Liver (tissue), 3 donors: ENCODE measurements around the gene BRI3BP.

ENCODE experiments used
- EGR1 ChIP-seq, 2 donors: IDR thresholded peaks; 2 replicates each; pipeline ENCODE4 v1.6.1; 2016 to 2018; ENCODE audit warnings: antibody characterized with exemption in 2 of 2, low read depth in 2 of 2
- FOXA1 ChIP-seq: IDR thresholded peaks from 2 replicates; pipeline ENCODE4 v1.6.1; 2016; ENCODE audit warnings: antibody characterized with exemption
- HNF4G ChIP-seq: IDR thresholded peaks from 2 replicates; pipeline ENCODE4 v1.6.1; 2016; ENCODE audit warnings: antibody characterized with exemption
- JUND ChIP-seq, 2 donors: IDR thresholded peaks; 2 replicates each; pipeline ENCODE4 v1.6.1; 2016; ENCODE audit warnings: antibody characterized with exemption in 2 of 2
- NR2F2 ChIP-seq: IDR thresholded peaks from 2 replicates; pipeline ENCODE4 v1.6.1; 2016; ENCODE audit warnings: antibody characterized with exemption
- RAD21 ChIP-seq, 2 donors: IDR thresholded peaks; 2 replicates each; pipeline ENCODE4 v1.6.1; 2016; ENCODE audit warnings: antibody characterized with exemption in 2 of 2, mild to moderate bottlenecking in 2 of 2
- SP1 ChIP-seq: IDR thresholded peaks from 2 replicates; pipeline ENCODE4 v1.6.1; 2018; ENCODE audit warnings: antibody characterized with exemption, mild to moderate bottlenecking
- TAF1 ChIP-seq: conservative IDR thresholded peaks from 2 replicates; pipeline ENCODE4 v1.6.1; 2016; ENCODE audit warnings: antibody characterized with exemption, mild to moderate bottlenecking
- YY1 ChIP-seq: IDR thresholded peaks from 2 replicates; pipeline ENCODE4 v1.6.1; 2016; ENCODE audit warnings: antibody characterized with exemption, mild to moderate bottlenecking
- TF ChIP-seq, protein P1 (sequence below): fragments of 150-350 bp; IDR thresholded peaks from 2 replicates; pipeline ENCODE4 v1.5.1; 2017; ENCODE audit warnings: improper control_type of control experiment, low read depth, low read length; ENCODE audit not compliant: missing input control
- TF ChIP-seq, protein P2 (sequence below): IDR thresholded peaks from 2 replicates; pipeline ENCODE4 v1.6.1; 2016; ENCODE audit warnings: antibody characterized with exemption, mild to moderate bottlenecking
- TF ChIP-seq, protein P3 (sequence below): IDR thresholded peaks from 2 replicates; pipeline ENCODE4 v1.6.1; 2016; ENCODE audit warnings: antibody characterized with exemption
- TF ChIP-seq, protein P4 (sequence below): IDR thresholded peaks from 2 replicates; pipeline ENCODE4 v1.6.1; 2016; ENCODE audit warnings: antibody characterized with exemption
- donor health status: healthy.
- donor health status: healthy.

DNA sequence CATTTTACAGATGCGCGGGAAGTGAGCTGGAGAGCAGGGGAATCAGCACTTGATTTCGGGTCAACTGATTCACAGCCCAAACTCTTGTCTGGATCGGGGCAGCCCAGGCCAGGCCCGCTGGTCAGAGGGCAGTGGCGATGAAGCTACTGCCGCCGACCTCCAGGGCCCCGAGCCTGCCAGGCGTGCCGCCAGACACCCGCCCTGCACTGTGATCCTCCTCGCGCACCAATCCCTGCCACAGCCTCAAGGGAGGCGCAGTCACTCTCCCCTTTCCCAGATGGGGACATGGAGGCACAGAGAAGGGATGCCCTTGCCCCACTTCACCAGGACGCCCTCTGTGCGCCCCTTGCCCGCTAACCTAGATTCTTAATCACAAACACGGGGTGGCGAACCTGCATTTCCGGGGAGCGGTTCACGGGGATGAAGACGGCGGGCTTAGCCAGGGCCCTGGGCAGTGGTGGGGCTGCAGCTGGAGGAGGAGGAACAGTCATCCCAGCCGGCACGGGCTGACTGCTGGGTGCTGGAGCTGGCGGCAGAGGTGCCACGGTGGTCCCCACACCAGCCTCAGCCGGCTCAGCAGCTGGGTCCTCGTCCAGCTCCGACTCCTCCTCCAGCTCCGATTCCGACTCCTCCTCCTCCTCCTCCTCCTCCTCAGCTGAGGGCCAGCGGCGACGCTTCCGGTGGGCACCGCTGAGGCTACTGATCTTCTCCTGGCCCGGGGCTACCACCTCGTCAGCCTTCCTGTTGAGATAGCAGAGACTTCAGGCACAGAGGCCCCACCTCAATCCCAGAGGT is 13.2 kb upstream of the BRI3BP start:
- no peak for TF ChIP-seq TAF1
- TF ChIP-seq SP1, result no peak
- TF ChIP-seq, protein P1, sequence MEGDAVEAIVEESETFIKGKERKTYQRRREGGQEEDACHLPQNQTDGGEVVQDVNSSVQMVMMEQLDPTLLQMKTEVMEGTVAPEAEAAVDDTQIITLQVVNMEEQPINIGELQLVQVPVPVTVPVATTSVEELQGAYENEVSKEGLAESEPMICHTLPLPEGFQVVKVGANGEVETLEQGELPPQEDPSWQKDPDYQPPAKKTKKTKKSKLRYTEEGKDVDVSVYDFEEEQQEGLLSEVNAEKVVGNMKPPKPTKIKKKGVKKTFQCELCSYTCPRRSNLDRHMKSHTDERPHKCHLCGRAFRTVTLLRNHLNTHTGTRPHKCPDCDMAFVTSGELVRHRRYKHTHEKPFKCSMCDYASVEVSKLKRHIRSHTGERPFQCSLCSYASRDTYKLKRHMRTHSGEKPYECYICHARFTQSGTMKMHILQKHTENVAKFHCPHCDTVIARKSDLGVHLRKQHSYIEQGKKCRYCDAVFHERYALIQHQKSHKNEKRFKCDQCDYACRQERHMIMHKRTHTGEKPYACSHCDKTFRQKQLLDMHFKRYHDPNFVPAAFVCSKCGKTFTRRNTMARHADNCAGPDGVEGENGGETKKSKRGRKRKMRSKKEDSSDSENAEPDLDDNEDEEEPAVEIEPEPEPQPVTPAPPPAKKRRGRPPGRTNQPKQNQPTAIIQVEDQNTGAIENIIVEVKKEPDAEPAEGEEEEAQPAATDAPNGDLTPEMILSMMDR, result no peak
- TF ChIP-seq, protein P2, sequence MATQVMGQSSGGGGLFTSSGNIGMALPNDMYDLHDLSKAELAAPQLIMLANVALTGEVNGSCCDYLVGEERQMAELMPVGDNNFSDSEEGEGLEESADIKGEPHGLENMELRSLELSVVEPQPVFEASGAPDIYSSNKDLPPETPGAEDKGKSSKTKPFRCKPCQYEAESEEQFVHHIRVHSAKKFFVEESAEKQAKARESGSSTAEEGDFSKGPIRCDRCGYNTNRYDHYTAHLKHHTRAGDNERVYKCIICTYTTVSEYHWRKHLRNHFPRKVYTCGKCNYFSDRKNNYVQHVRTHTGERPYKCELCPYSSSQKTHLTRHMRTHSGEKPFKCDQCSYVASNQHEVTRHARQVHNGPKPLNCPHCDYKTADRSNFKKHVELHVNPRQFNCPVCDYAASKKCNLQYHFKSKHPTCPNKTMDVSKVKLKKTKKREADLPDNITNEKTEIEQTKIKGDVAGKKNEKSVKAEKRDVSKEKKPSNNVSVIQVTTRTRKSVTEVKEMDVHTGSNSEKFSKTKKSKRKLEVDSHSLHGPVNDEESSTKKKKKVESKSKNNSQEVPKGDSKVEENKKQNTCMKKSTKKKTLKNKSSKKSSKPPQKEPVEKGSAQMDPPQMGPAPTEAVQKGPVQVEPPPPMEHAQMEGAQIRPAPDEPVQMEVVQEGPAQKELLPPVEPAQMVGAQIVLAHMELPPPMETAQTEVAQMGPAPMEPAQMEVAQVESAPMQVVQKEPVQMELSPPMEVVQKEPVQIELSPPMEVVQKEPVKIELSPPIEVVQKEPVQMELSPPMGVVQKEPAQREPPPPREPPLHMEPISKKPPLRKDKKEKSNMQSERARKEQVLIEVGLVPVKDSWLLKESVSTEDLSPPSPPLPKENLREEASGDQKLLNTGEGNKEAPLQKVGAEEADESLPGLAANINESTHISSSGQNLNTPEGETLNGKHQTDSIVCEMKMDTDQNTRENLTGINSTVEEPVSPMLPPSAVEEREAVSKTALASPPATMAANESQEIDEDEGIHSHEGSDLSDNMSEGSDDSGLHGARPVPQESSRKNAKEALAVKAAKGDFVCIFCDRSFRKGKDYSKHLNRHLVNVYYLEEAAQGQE, result no peak
- no peak for TF ChIP-seq YY1
- TF ChIP-seq JUND (IDR thresholded peaks at IDR 0.05), result no peak
- no peak for TF ChIP-seq HNF4G
- TF ChIP-seq, protein P3, sequence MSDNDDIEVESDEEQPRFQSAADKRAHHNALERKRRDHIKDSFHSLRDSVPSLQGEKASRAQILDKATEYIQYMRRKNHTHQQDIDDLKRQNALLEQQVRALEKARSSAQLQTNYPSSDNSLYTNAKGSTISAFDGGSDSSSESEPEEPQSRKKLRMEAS, result no peak
- TF ChIP-seq, protein P4, sequence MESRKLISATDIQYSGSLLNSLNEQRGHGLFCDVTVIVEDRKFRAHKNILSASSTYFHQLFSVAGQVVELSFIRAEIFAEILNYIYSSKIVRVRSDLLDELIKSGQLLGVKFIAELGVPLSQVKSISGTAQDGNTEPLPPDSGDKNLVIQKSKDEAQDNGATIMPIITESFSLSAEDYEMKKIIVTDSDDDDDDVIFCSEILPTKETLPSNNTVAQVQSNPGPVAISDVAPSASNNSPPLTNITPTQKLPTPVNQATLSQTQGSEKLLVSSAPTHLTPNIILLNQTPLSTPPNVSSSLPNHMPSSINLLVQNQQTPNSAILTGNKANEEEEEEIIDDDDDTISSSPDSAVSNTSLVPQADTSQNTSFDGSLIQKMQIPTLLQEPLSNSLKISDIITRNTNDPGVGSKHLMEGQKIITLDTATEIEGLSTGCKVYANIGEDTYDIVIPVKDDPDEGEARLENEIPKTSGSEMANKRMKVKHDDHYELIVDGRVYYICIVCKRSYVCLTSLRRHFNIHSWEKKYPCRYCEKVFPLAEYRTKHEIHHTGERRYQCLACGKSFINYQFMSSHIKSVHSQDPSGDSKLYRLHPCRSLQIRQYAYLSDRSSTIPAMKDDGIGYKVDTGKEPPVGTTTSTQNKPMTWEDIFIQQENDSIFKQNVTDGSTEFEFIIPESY, result no peak
- no peak for TF ChIP-seq FOXA1
- no peak for TF ChIP-seq EGR1 (IDR thresholded peaks at IDR 0.05; ENCODE audit: low read depth in 2 of 2)
- no peak for TF ChIP-seq NR2F2
- TF ChIP-seq RAD21 (IDR thresholded peaks at IDR 0.05), result no peak
